Neural cell (in vitro differentiated cells): ENCODE measurements around the gene PAQR3. TPM values are rescaled to one million over a fixed set of nuclear protein-coding genes. Genes with fewer than 3 reads are reported as not detected.

Experiments
- H2AFZ ChIP-seq: fragments of 200-600, 300-800 bp; sonication (generic), shearing (Covaris generic); 2 replicates; pipeline ENCODE4 v1.6.0; 2014; ENCODE audit warnings: low read depth, mild to moderate bottlenecking, antibody characterized with exemption, low read length, moderate library complexity
- H3F3A ChIP-seq: fragments of 200-600 bp; shearing (Covaris generic); 2 replicates; pipeline ENCODE4 v1.6.1; 2016; ENCODE audit warnings: mild to moderate bottlenecking, moderate library complexity, mixed read lengths, antibody characterized with exemption, low read length; ENCODE audit not compliant: insufficient read depth, poor library complexity, severe bottlenecking
- H3K27ac ChIP-seq: fragments of 200-600, 300-800 bp; sonication (generic), shearing (Covaris generic); 2 replicates; pipeline ENCODE4 v1.5.1; 2014; ENCODE audit warnings: mild to moderate bottlenecking, low read length, moderate library complexity
- H3K27me3 ChIP-seq: fragments of 300-800, 200-600 bp; sonication (generic), shearing (Covaris generic); 2 replicates; pipeline ENCODE4 v1.6.0; 2014; ENCODE audit warnings: mild to moderate bottlenecking, low read depth, low read length, moderate library complexity; ENCODE audit not compliant: insufficient read depth
- H3K36me3 ChIP-seq: fragments of 300-800, 200-600 bp; sonication (generic), shearing (Covaris generic); 2 replicates; pipeline ENCODE4 v1.5.1; 2014; ENCODE audit warnings: mild to moderate bottlenecking, antibody characterized with exemption, low read length, moderate library complexity; ENCODE audit not compliant: insufficient read depth
- H3K4me2 ChIP-seq: fragments of 300-800, 200-600 bp; sonication (generic), shearing (Covaris generic); 2 replicates; pipeline ENCODE4 v1.6.0; 2014; ENCODE audit warnings: mild to moderate bottlenecking, low read length
- H3K4me3 ChIP-seq: fragments of 300-800, 200-600 bp; sonication (generic), shearing (Covaris generic); 2 replicates; pipeline ENCODE4 v1.5.1; 2014; ENCODE audit warnings: mild to moderate bottlenecking, low read length, moderate library complexity
- H3K79me2 ChIP-seq: fragments of 200-600 bp; shearing (Covaris generic); replicated peaks from 2 replicates; pipeline ENCODE4 v1.6.0; 2014; ENCODE audit warnings: mild to moderate bottlenecking, low read length, moderate library complexity; ENCODE audit not compliant: insufficient read depth
- H3K9ac ChIP-seq: fragments of 300-800, 200-600 bp; sonication (generic), shearing (Covaris generic); 2 replicates; pipeline ENCODE4 v1.6.1; 2016; ENCODE audit warnings: mild to moderate bottlenecking, low read length, mixed read lengths
- H3K9me2 ChIP-seq: fragments of 200-600 bp; shearing (Covaris generic); 2 replicates; pipeline ENCODE4 v1.6.1; 2016; ENCODE audit warnings: mild to moderate bottlenecking, low read length, mixed read lengths; ENCODE audit not compliant: insufficient read depth
- H3K9me3 ChIP-seq: fragments of 200-600, 300-800 bp; sonication (generic), shearing (Covaris generic); 2 replicates; pipeline ENCODE4 v1.6.1; 2016; ENCODE audit warnings: mild to moderate bottlenecking, mixed run types, low read length, moderate library complexity, mixed read lengths
- H4K20me1 ChIP-seq: fragments of 200-600 bp; shearing (Covaris generic); 2 replicates; pipeline ENCODE4 v1.6.1; 2016; ENCODE audit warnings: mild to moderate bottlenecking, mixed run types; ENCODE audit not compliant: insufficient read depth
- EP300 ChIP-seq: fragments of 450-650 bp; conservative IDR thresholded peaks from 2 replicates; pipeline ENCODE4 v1.6.1; 2014; ENCODE audit warnings: antibody characterized with exemption, mild to moderate bottlenecking, moderate library complexity; ENCODE audit not compliant: poor library complexity, severe bottlenecking
- EZH2 ChIP-seq: fragments of 200-600, 300-800 bp; shearing (Covaris generic), sonication (generic); IDR thresholded peaks from 2 replicates; pipeline ENCODE4 v1.6.1; 2014; ENCODE audit warnings: antibody characterized with exemption, low read length, borderline replicate concordance, mild to moderate bottlenecking; ENCODE audit not compliant: insufficient read depth, poor library complexity, severe bottlenecking
- MXI1 ChIP-seq: fragments of 450-650 bp; conservative IDR thresholded peaks from 2 replicates; pipeline ENCODE4 v1.6.1; 2014; ENCODE audit warnings: antibody characterized with exemption, mild to moderate bottlenecking; ENCODE audit not compliant: poor library complexity, severe bottlenecking
- POLR2AphosphoS5 ChIP-seq: IDR thresholded peaks from 2 replicates; pipeline ENCODE4 v1.6.1; 2012
- RAD21 ChIP-seq: fragments of 450-650 bp; conservative IDR thresholded peaks from 2 replicates; pipeline ENCODE4 v1.6.1; 2014; ENCODE audit warnings: antibody characterized with exemption, mild to moderate bottlenecking, moderate library complexity
- SMC3 ChIP-seq: fragments of 450-650 bp; conservative IDR thresholded peaks from 2 replicates; pipeline ENCODE4 v1.6.1; 2014; ENCODE audit warnings: antibody characterized with exemption, mild to moderate bottlenecking, moderate library complexity; ENCODE audit not compliant: poor library complexity
- TAF1 ChIP-seq: IDR thresholded peaks from 2 replicates; pipeline ENCODE4 v1.6.1; 2012; ENCODE audit warnings: low read depth
- polyA plus RNA-seq: library from polyadenylated mRNA; depleted of rRNA; stranded (reverse); fragments of >200 nt; gene quantifications from 2 replicates; pipeline ENCODE4 v1.2.3, GENCODE V29; 2014
- small RNA-seq, 3 experiments: library from RNA; depleted of rRNA; stranded (forward); fragments of <200 nt; gene quantifications; one replicate each; pipeline ENCODE3, GENCODE V24; 2012
- TF ChIP-seq, protein P1 (sequence below): IDR thresholded peaks from 2 replicates; pipeline ENCODE4 v1.6.1; 2012; ENCODE audit warnings: borderline replicate concordance
- TF ChIP-seq, protein P2 (sequence below): fragments of 450-650 bp; IDR thresholded peaks from 2 replicates; pipeline ENCODE4 v1.5.1; 2014; ENCODE audit warnings: antibody characterized with exemption, mild to moderate bottlenecking, moderate library complexity; ENCODE audit not compliant: poor library complexity, severe bottlenecking

The PAQR3 gene
- polyA plus RNA-seq, 1 donor from 2014 or later = 123 TPM

DNA sequence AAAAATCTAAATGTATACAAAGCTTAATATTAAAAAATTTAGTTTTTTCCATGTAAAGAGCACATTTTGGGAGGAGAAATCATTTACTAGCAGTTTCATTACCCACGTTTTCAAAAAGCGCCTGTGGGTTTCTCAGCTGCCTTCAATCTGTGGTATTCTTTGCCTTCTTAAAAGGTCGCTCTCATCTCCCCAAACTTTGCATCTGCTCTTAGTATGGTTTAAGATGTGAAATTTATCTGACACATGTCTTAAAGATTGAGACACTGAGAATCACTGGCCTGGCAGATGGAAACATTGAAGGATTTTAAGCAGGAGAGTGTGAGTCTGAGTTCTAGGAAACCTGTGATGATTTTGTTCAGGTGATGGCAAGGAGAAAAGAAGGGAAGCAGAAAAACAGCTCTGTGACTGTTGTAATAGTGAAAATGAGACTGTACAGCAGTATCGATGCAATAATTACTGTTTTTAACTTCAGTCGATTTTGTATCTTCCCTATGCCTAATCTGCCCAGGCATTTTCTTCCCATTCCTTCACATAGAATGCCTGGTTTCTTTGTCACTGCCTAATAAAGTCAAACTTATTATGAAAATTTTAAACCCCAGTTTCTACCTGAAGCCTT, 75.9 kb downstream of the PAQR3 start:
- Histone ChIP-seq H3K79me2 (no peaks in the 10 kb centered on the region), H3K9me3 (no peaks in the 10 kb centered on the region), H3F3A (no peaks in the 10 kb centered on the region), H3K36me3 (no peaks in the 10 kb centered on the region), H3K27ac (no peak overlapping the region), H2AFZ (no peak overlapping the region), H3K4me2 (no peak overlapping the region), H3K9ac (no peak overlapping the region), H4K20me1 (no peaks in the 10 kb centered on the region), H3K9me2 (no peaks in the 10 kb centered on the region), H3K4me3 (no peak overlapping the region), H3K27me3 (no peaks in the 10 kb centered on the region)
- no peak for TF ChIP-seq TAF1
- TF ChIP-seq, protein P1, sequence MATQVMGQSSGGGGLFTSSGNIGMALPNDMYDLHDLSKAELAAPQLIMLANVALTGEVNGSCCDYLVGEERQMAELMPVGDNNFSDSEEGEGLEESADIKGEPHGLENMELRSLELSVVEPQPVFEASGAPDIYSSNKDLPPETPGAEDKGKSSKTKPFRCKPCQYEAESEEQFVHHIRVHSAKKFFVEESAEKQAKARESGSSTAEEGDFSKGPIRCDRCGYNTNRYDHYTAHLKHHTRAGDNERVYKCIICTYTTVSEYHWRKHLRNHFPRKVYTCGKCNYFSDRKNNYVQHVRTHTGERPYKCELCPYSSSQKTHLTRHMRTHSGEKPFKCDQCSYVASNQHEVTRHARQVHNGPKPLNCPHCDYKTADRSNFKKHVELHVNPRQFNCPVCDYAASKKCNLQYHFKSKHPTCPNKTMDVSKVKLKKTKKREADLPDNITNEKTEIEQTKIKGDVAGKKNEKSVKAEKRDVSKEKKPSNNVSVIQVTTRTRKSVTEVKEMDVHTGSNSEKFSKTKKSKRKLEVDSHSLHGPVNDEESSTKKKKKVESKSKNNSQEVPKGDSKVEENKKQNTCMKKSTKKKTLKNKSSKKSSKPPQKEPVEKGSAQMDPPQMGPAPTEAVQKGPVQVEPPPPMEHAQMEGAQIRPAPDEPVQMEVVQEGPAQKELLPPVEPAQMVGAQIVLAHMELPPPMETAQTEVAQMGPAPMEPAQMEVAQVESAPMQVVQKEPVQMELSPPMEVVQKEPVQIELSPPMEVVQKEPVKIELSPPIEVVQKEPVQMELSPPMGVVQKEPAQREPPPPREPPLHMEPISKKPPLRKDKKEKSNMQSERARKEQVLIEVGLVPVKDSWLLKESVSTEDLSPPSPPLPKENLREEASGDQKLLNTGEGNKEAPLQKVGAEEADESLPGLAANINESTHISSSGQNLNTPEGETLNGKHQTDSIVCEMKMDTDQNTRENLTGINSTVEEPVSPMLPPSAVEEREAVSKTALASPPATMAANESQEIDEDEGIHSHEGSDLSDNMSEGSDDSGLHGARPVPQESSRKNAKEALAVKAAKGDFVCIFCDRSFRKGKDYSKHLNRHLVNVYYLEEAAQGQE = no peak

DNA sequence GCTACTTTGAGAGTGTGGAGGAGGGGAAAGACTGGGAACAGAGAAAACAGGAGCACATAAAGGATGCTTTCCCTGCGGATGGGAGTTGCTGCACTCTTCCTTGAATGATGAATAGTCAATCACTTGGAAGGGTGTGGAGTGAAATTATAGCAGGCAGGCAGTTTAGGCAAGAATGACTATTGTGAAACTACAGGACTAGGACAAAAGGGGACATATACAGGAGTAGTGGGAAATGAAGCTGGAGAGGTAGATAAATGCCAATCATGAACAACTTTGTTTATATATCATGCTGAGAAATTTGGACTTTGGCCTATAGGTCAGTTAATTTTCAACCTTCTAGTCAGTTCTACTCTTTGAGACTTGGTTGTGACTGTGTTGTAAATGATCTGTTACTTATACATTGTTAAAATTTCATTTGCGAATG, 76.9 kb downstream of the PAQR3 start:
- H3K27me3 ChIP-seq = no peaks in the 10 kb centered on the region
- no peaks in the 10 kb centered on the region for H3F3A ChIP-seq
- H3K4me2 ChIP-seq = no peak overlapping the region
- no peaks in the 10 kb centered on the region for H3K79me2 ChIP-seq
- TF ChIP-seq TAF1 (no peak), RAD21 (no peak), EZH2 (no peak), SMC3 (no peak), MXI1 (no peak), EP300 (no peak), POLR2AphosphoS5 (no peak)
- TF ChIP-seq, protein P1 = no peak
- TF ChIP-seq, protein P2, sequence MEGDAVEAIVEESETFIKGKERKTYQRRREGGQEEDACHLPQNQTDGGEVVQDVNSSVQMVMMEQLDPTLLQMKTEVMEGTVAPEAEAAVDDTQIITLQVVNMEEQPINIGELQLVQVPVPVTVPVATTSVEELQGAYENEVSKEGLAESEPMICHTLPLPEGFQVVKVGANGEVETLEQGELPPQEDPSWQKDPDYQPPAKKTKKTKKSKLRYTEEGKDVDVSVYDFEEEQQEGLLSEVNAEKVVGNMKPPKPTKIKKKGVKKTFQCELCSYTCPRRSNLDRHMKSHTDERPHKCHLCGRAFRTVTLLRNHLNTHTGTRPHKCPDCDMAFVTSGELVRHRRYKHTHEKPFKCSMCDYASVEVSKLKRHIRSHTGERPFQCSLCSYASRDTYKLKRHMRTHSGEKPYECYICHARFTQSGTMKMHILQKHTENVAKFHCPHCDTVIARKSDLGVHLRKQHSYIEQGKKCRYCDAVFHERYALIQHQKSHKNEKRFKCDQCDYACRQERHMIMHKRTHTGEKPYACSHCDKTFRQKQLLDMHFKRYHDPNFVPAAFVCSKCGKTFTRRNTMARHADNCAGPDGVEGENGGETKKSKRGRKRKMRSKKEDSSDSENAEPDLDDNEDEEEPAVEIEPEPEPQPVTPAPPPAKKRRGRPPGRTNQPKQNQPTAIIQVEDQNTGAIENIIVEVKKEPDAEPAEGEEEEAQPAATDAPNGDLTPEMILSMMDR = no peak
- no peak overlapping the region for H3K27ac ChIP-seq
- no peak overlapping the region for H3K4me3 ChIP-seq
- no peaks in the 10 kb centered on the region for H3K9me2 ChIP-seq
- H2AFZ ChIP-seq = no peak overlapping the region
- no peak overlapping the region for H3K9ac ChIP-seq
- H3K36me3 ChIP-seq = no peaks in the 10 kb centered on the region
- no peaks in the 10 kb centered on the region for H3K9me3 ChIP-seq
- H4K20me1 ChIP-seq = no peaks in the 10 kb centered on the region

Small RNAs within 50 kb of the gene (small RNA-seq; reads per million reads assigned to genes)
- gene RN7SL127P = 0 to 0.08 (median 0) reads per million in 3 experiments

Other genes starting within 250 kb of the PAQR3 start
- 14.3 and 14.7 TPM in 2 replicates for gene BMP2K, start 163.1 kb downstream of the PAQR3 start, polyA plus RNA-seq